Cardiac septum (tissue), 1 donor: ENCODE measurements around the gene VAMP5. TPM values are rescaled to one million over a fixed set of nuclear protein-coding genes. Genes with fewer than 3 reads are reported as not detected.
"Not testable (repeated sequence)": the region's sequence is repeated elsewhere in the genome, so short reads cannot be mapped to it uniquely, and the experiment has no call there.

Source experiments
- DNase-seq: peaks from one replicate; pipeline ENCODE4 v3.0.0-alpha.2; 2020; ENCODE audit warnings: low spot score
- intact Hi-C: fragments of 100-400 bp; cut with DNase I; formaldehyde crosslinking; loops from one replicate; pipeline ENCODE4 v1.14.0; 2022
- total RNA-seq: library from RNA; stranded (reverse); fragmentation: NEBNext Ultra II Directional; extraction: Animal tissue kit (Norgen Biotek cat#: 25700); gene quantifications from one replicate; pipeline ENCODE4 v1.2.1, GENCODE V29; 2021
- donor health status: DM: no; HTN: no; CAD: no.

Gene VAMP5
- total RNA-seq, 1 donor from 2014 or later: 27.9 TPM

- intact Hi-C loops: no loop called here
- no peak for DNase-seq
Measured at GRCh38 chr2:85548608-85548900, 35.7 kb upstream of the VAMP5 start.

- intact Hi-C loops: no loop called here
Measured at GRCh38 chr2:85549095-85549494, 35.1 kb upstream of the VAMP5 start.

GRCh38 chr2:85549826-85550225 is 34.4 kb upstream of the VAMP5 start:
- no peak for DNase-seq
- intact Hi-C loops: no loop called here

More at GRCh38 chr2:85549095-85549494, 35.1 kb upstream of the VAMP5 start:
- no peak for DNase-seq

GRCh38 chr2:85550486-85550885 is 33.7 kb upstream of the VAMP5 start:
- DNase-seq: no peak
- intact Hi-C loops: no loop called here

GRCh38 chr2:85551698-85552678 is 32.2 kb upstream of the VAMP5 start:
- peak; percentile 88 for DNase-seq
- intact Hi-C loops: loop anchor here (1.0 kb wide), 1 partner anchor 131 kb away; no protein-coding TSS in a partner anchor

- intact Hi-C loops: no loop called here
- DNase-seq: no peak
Measured at GRCh38 chr2:85553184-85553583, 31.0 kb upstream of the VAMP5 start.

- intact Hi-C loops: no loop called here
- no peak for DNase-seq
Measured at GRCh38 chr2:85554980-85555612, 29.1 kb upstream of the VAMP5 start.

GRCh38 chr2:85557130-85557529 is 27.1 kb upstream of the VAMP5 start:
- no peak for DNase-seq
- intact Hi-C loops: no loop called here

GRCh38 chr2:85558160-85558559 is 26.1 kb upstream of the VAMP5 start:
- intact Hi-C loops: no loop called here
- DNase-seq: no peak

- intact Hi-C loops: loop anchor here (5.0 kb wide), 1 partner anchor 42 kb away; the partner anchor contains the start of gene TMEM150A
- not testable (repeated sequence) for DNase-seq
Measured at GRCh38 chr2:85560403-85560726, 23.9 kb upstream of the VAMP5 start.

GRCh38 chr2:85560812-85561279 is 23.4 kb upstream of the VAMP5 start:
- intact Hi-C loops: loop anchor here (1.0 to 5.0 kb wide), 2 partner anchors 22 to 41 kb away; partner anchors contain the start of genes MAT2A and TMEM150A
- DNase-seq: no peak

GRCh38 chr2:85561280-85562212 is 22.7 kb upstream of the VAMP5 start, which contains the start of gene GGCX:
GGCX (minus strand) TSS chr2:85561493; CDS start chr2:85561428, 65 bp downstream.
- intact Hi-C loops: loop anchor here (1.0 to 5.0 kb wide), 2 partner anchors 22 to 41 kb away; partner anchors contain the start of genes MAT2A and TMEM150A
- peak; percentile 98 for DNase-seq

GRCh38 chr2:85564144-85564563 is 20.1 kb upstream of the VAMP5 start:
- intact Hi-C loops: loop anchor here (5.0 kb wide), 1 partner anchor 38 kb away; the partner anchor contains the start of gene TMEM150A
- DNase-seq: no peak

GRCh38 chr2:85566265-85566664 is 18.0 kb upstream of the VAMP5 start:
- DNase-seq: no peak
- intact Hi-C loops: no loop called here

- intact Hi-C loops: no loop called here
- DNase-seq: no peak
Measured at GRCh38 chr2:85575739-85576138, 8.5 kb upstream of the VAMP5 start.

- intact Hi-C loops: no loop called here
- DNase-seq: no peak
Measured at GRCh38 chr2:85577063-85577385, 7.2 kb upstream of the VAMP5 start.

GRCh38 chr2:85577386-85578242 is 6.6 kb upstream of the VAMP5 start, which contains the start of gene VAMP8:
VAMP8 (plus strand) TSS chr2:85577586; CDS start chr2:85577647, 61 bp downstream.
- intact Hi-C loops: no loop called here
- DNase-seq: no peak
